HepG2 (cell line): ENCODE results near the gene HSD17B2. TPM values are rescaled to one million over a fixed set of nuclear protein-coding genes. Genes with fewer than 3 reads are reported as not detected.

Experiments
- ATAC-seq: fragments of 200-7000 bp; cut with Tn5 transposase; 3 replicates; pipeline ENCODE4 v1.9.1; 2020; ENCODE audit warnings: mild to moderate bottlenecking, moderate library complexity
- BruUV-seq: library from RNA; stranded (reverse); fragments of 400-500 nt; replicated peaks from 2 replicates; lab custom pipeline; 2021; lab: Mats Ljungman, UMichigan
- CTCF ChIA-PET: fragments of 300-600 bp; formaldehyde crosslinking; extraction: SDS; loops from one replicate; lab custom pipeline; 2021; ENCODE audit warnings: low total read pairs, inconsistent platforms, low intra/inter-chr PET ratio; lab: Yijun Ruan, JAX
- POLR2A ChIA-PET: fragments of 350-600 bp; sonication (Branson Sonifier 250); formaldehyde crosslinking; loops from one replicate; lab custom pipeline; 2020; ENCODE audit warnings: antibody characterized with exemption, inconsistent platforms; lab: Yijun Ruan, JAX
- DNase-seq: peaks from one replicate; pipeline ENCODE4 v3.0.0-alpha.2; 2015; ENCODE audit warnings: low spot score
- FAIRE-seq: peaks from 3 replicates; lab custom pipeline; 2011; peaks lifted over from hg19 to GRCh38; lab: Jason Lieb, UNC
- H2AFZ ChIP-seq: one replicate; pipeline ENCODE4 v1.6.1; 2011; ENCODE audit warnings: low read length, inconsistent platforms
- H3K27ac ChIP-seq: fragments of 300-600 bp; 3 replicates; pipeline ENCODE4 v1.8.0; 2011; ENCODE audit warnings: mixed run types, mild to moderate bottlenecking, mixed read lengths, low read length, inconsistent platforms; ENCODE audit not compliant: insufficient read depth; ENCODE audit errors: extremely low read length
- H3K27me3 ChIP-seq, 2 experiments: fragments of 200-600 bp in 1 of 2; 2 replicates in 1 of 2; 3 replicates in 1 of 2; pipeline versions ENCODE4 v1.6.0 to v1.8.0; 2011; ENCODE audit warnings: low read length in 2 of 2, mild to moderate bottlenecking in 2 of 2, moderate library complexity in 2 of 2, inconsistent platforms in 1 of 2; ENCODE audit not compliant: insufficient read depth in 2 of 2, control insufficient read depth in 1 of 2
- H3K36me3 ChIP-seq, 2 experiments: fragments of 200-600 bp in 1 of 2; replicated peaks in 1 of 2; 2 replicates in 1 of 2; 3 replicates in 1 of 2; pipeline versions ENCODE4 v1.5.1 to v1.8.0; 2011; ENCODE audit warnings: low read length in 2 of 2, inconsistent platforms in 1 of 2; ENCODE audit not compliant: insufficient read depth in 2 of 2, control insufficient read depth in 1 of 2
- H3K4me1 ChIP-seq: 2 replicates; pipeline ENCODE4 v1.5.1; 2012; ENCODE audit warnings: low read length, inconsistent platforms; ENCODE audit not compliant: insufficient read depth
- H3K4me2 ChIP-seq: 2 replicates; pipeline ENCODE4 v1.6.0; 2011; ENCODE audit warnings: low read depth, low read length, inconsistent platforms
- H3K4me3 ChIP-seq, 3 experiments: fragments of 200-600 bp in 1 of 3; sonication (generic), shearing (Covaris generic) in 1 of 3; replicated peaks in 1 of 3; 2 replicates each; pipeline ENCODE4 v1.5.1; 2011 to 2016; ENCODE audit warnings: low read length in 3 of 3, inconsistent platforms in 2 of 3, low read depth in 2 of 3, mild to moderate bottlenecking in 2 of 3, control low read depth in 1 of 3, mixed read lengths in 1 of 3; ENCODE audit not compliant: insufficient read depth in 1 of 3
- H3K79me2 ChIP-seq: one replicate; pipeline ENCODE4 v1.6.1; 2011; ENCODE audit warnings: low read length, inconsistent platforms; ENCODE audit not compliant: insufficient read depth
- H3K9ac ChIP-seq: 2 replicates; pipeline ENCODE4 v1.6.0; 2011; ENCODE audit warnings: mild to moderate bottlenecking, low read depth, low read length, inconsistent platforms; ENCODE audit not compliant: insufficient read depth
- H3K9me3 ChIP-seq: 2 replicates; pipeline ENCODE4 v1.5.1; 2012; ENCODE audit warnings: mild to moderate bottlenecking, low read length
- H4K20me1 ChIP-seq: 2 replicates; pipeline ENCODE4 v1.6.0; 2011; ENCODE audit warnings: inconsistent platforms, mild to moderate bottlenecking, low read length, moderate library complexity; ENCODE audit not compliant: insufficient read depth
- ISL2 ChIP-seq: sonication (generic); formaldehyde crosslinking; IDR thresholded peaks from 2 replicates; pipeline ENCODE4 v1.5.0; 2020; ENCODE audit warnings: missing genetic modification reagents
- MAFF ChIP-seq: IDR thresholded peaks from 2 replicates; pipeline ENCODE4 v1.6.1; 2011; ENCODE audit warnings: low read depth, low read length, improper control_type of control experiment
- MAFK ChIP-seq, 2 experiments: IDR thresholded peaks in 1 of 2; conservative IDR thresholded peaks in 1 of 2; 2 replicates each; pipeline ENCODE4 v1.6.1; 2011; ENCODE audit warnings: improper control_type of control experiment in 2 of 2, low read length in 2 of 2
- NFE2L2 ChIP-seq: fragments of 150-350 bp; IDR thresholded peaks from 2 replicates; pipeline ENCODE4 v1.6.1; 2014; ENCODE audit warnings: low read length
- REL ChIP-seq: sonication (generic); formaldehyde crosslinking; conservative IDR thresholded peaks from 2 replicates; pipeline ENCODE4 v1.8.0; 2022; ENCODE audit warnings: mild to moderate bottlenecking, missing genetic modification reagents, moderate library complexity
- THAP11 ChIP-seq: IDR thresholded peaks from 2 replicates; pipeline ENCODE4 v1.6.1; 2016; ENCODE audit warnings: missing biosample characterization, missing genetic modification reagents
- ZC3H13 ChIP-seq: sonication (generic); formaldehyde crosslinking; IDR thresholded peaks from 2 replicates; pipeline ENCODE4 v1.8.1; 2023; ENCODE audit warnings: mild to moderate bottlenecking, missing genetic modification reagents, moderate library complexity
- ZNF609 ChIP-seq: sonication (generic); formaldehyde crosslinking; IDR thresholded peaks from 2 replicates; pipeline ENCODE4 v1.4.0; 2020; ENCODE audit warnings: mild to moderate bottlenecking, missing genetic modification reagents, borderline replicate concordance
- ZSCAN21 ChIP-seq: sonication (generic); formaldehyde crosslinking; IDR thresholded peaks from 2 replicates; pipeline ENCODE4 v1.8.0; 2022; ENCODE audit warnings: mild to moderate bottlenecking, missing genetic modification reagents, moderate library complexity, borderline replicate concordance
- WGBS: methylation state at CpG from one replicate; pipeline ENCODE4 v1.1.6; 2017; ENCODE audit warnings: low lambda C conversion rate; 5-methylcytosine and 5-hydroxymethylcytosine counted together
- in situ Hi-C: cut with HindIII; loops from 2 replicates; pipeline ENCODE4 v1.10.0; 2017; ENCODE audit warnings: low pct_unique_long_range_greater_than_20kb; ENCODE audit not compliant: extremely low pct_ligation_motif_present
- intact Hi-C: fragments of 100-400 bp; cut with micrococcal nuclease; formaldehyde crosslinking; loops from one replicate; pipeline ENCODE4 v1.10.0; 2022; ENCODE audit not compliant: unreplicated experiment
- polyA plus RNA-seq, 8 experiments: library from polyadenylated mRNA; depleted of rRNA in 3 of 8; stranded (reverse) in 7 of 8; unstranded in 1 of 8; fragments of >200 nt; fragmentation: Illumina TruSeq in 4 of 8; extraction: Trizol in 4 of 8; gene quantifications; 2 replicates each; pipeline versions ENCODE4 v1.2.1 to v1.2.3, GENCODE V29; 2011 to 2016; ENCODE audit warnings: low read depth in 4 of 8, missing spikeins in 1 of 8, mixed read lengths in 1 of 8; ENCODE audit not compliant: insufficient read depth in 1 of 8
- total RNA-seq, 5 experiments: library from RNA; depleted of rRNA; stranded (reverse); fragments of >200 nt; fragmentation: Illumina TruSeq; extraction: Trizol; gene quantifications; 2 replicates each; pipeline ENCODE4 v1.2.3, GENCODE V29; 2016; ENCODE audit warnings: low read depth in 1 of 5

The HSD17B2 gene
- total and polyA plus RNA-seq, 2 of the 13 experiments (the other 11 are each of a cell fraction or from before 2014, with no cell fraction given): 26.3 to 69.3 TPM

GRCh38 chr16:82070656-82071369 is 35.8 kb downstream of the HSD17B2 start (continued):
- TF ChIP-seq NFE2L2: peak; percentile 74
- TF ChIP-seq ISL2 (CRISPR knock-in tag): no peak
- peak; percentile 41; the same call in 1 of the 2 replicates for TF ChIP-seq MAFF
- TF ChIP-seq THAP11 (CRISPR knock-in tag): no peak

DNA sequence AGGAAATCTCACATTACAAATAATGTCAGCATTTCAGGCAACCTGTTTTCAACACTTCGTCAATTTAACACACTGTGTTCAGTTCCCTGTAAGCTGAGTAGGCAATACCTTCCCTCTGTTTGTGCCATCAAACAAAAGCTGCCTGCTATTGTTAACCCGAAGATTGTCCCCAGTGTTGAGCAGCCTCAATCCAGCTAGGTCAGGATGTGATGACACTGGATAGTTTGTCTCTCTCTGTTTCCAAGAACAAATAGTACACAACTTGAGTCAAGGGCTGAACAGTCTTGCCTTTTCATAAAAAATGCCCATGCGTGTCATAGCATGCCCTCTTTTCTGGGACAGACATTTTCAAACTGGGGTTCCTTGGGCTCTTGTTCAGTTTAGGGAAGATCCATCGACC is 36.4 kb downstream of the HSD17B2 start:
- H2AFZ ChIP-seq: no peak overlapping the region
- no peaks in the 10 kb centered on the region for H4K20me1 ChIP-seq
- FAIRE-seq: no peak
- no TSS peak for BruUV-seq
- POLR2A ChIA-PET: no interaction called here
- TF ChIP-seq ZSCAN21 (CRISPR knock-in tag) (no peak), ZC3H13 (CRISPR knock-in tag) (no peak), MAFK (conservative IDR thresholded peaks at IDR 0.05 in 1 of 2, IDR thresholded peaks at IDR 0.05 in 1 of 2; ENCODE audit: low read length in 2 of 2) (0 out of 4 replicates have a peak, but pooled peaks of 1 of the 2 experiments have one; percentile 3), ZNF609 (CRISPR knock-in tag) (no peak), REL (no peak)
- TF ChIP-seq, all 625 proteins: peak for 1
- DNase-seq: no peak
- 92% methylated on average over 4 of the region's 4 CpGs for WGBS
- Histone ChIP-seq H3K79me2 (no peaks in the 10 kb centered on the region), H3K36me3 (peaks cover 18 to 61% of the 10 kb centered on the region in 2 experiments), H3K4me2 (no peak overlapping the region), H3K4me3 (no peak overlapping the region), H3K27ac (no peak overlapping the region), H3K27me3 (no peaks in the 10 kb centered on the region), H3K4me1 (peaks cover 22% of the 10 kb centered on the region), H3K9me3 (no peaks in the 10 kb centered on the region), H3K9ac (no peak overlapping the region)
- CTCF ChIA-PET: no interaction called here
- intact Hi-C loops (no loop called here), in situ Hi-C loops (no loop called here)
- no peak for ATAC-seq
